Measurements from ENCODE around the gene FGF21. TPM values are rescaled to one million over a fixed set of nuclear protein-coding genes. Genes with fewer than 3 reads are reported as not detected.
A peak's percentile ranks its signal among the peaks of the same experiment; 100 is the strongest.

The FGF21 gene
- polyA plus RNA-seq, 1 of the 3 experiments (the other 2 are of a cell fraction), result not detected

DNA sequence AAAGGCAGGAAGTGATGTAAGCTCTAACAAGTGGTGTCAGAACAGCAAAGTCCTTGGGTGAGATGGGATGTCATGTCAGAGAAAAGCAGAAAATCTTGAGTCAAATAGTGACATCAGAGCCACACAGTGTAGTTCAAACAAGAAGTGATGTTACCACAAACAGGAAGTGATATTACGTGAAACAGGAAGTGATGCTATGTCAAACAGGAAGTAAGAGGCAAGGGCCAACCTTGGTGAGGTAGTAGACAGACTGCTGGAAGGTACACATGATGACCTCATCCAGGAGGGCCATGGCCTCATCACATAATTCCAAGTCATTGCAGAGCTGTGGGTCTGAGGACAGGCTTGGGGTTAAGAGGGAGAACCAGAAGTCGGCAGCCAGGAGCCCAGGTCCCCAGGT lies 28.8 kb upstream of the FGF21 start:
- WGBS (ENCODE audit: low lambda C conversion rate), result 100% methylated on average over 1 of the region's 2 CpGs
- Histone ChIP-seq H3K9ac (no peak overlapping the region), H2AFZ (ENCODE audit: low read depth) (no peak overlapping the region), H4K20me1 (ENCODE audit: insufficient read depth) (no peaks in the 10 kb centered on the region), H3K4me1 (ENCODE audit: control insufficient read depth in 1 of 2, insufficient read depth in 2 of 2, low read depth in 1 of 2, low read length in 1 of 2) (peaks cover 0 to 11% of the 10 kb centered on the region in 2 experiments; a peak in 3 of 4 replicates), H3K27me3 (ENCODE audit: insufficient read depth) (no peaks in the 10 kb centered on the region), H3K4me3 (ENCODE audit: low read depth in 2 of 2, low read length in 1 of 2) (no peak overlapping the region), H3K9me2 (no peaks in the 10 kb centered on the region), H3K9me3 (no peaks in the 10 kb centered on the region), H3K27ac (ENCODE audit: low read depth in 2 of 2, low read length in 1 of 2) (no peak overlapping the region), H3K4me2 (no peak overlapping the region), H3F3A (replicated peaks; ENCODE audit: insufficient read depth) (peaks cover 13% of the 10 kb centered on the region), H3K36me3 (replicated peaks in 1 of 2; ENCODE audit: control insufficient read depth in 1 of 2, insufficient read depth in 2 of 2, low read length in 1 of 2) (no peaks in the 10 kb centered on the region), H3K79me2 (ENCODE audit: insufficient read depth) (no peaks in the 10 kb centered on the region)
- ChIA-PET CTCF (interaction anchor here (1.6 kb wide), 1 partner anchor 51 kb away, joined by 4 read pairs; no protein-coding TSS in a partner anchor), POLR2A (interaction anchor here (0.6 kb wide), 1 partner anchor 51 kb away, joined by 3 read pairs; no protein-coding TSS in a partner anchor)
- DNase-seq, result no peak
- TF ChIP-seq GABPA (IDR thresholded peaks at IDR 0.05; ENCODE audit: low read depth), result peak; percentile 64
- TF ChIP-seq, protein P1, sequence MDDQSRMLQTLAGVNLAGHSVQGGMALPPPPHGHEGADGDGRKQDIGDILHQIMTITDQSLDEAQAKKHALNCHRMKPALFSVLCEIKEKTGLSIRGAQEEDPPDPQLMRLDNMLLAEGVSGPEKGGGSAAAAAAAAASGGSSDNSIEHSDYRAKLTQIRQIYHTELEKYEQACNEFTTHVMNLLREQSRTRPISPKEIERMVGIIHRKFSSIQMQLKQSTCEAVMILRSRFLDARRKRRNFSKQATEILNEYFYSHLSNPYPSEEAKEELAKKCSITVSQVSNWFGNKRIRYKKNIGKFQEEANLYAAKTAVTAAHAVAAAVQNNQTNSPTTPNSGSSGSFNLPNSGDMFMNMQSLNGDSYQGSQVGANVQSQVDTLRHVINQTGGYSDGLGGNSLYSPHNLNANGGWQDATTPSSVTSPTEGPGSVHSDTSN (IDR thresholded peaks at IDR 0.05), result no peak

GRCh38 chr19:48728911-48729664 lies 26.2 kb upstream of the FGF21 start:
- no peaks in the 10 kb centered on the region for H3K9me3 ChIP-seq
- POLR2A ChIA-PET, result no interaction called here
- no peak for DNase-seq
- TF ChIP-seq, protein P1 (IDR thresholded peaks at IDR 0.05), result no peak
- no peak for TF ChIP-seq USF2 (IDR thresholded peaks at IDR 0.05; ENCODE audit: borderline replicate concordance, low read depth, low read length)
- TF ChIP-seq GATA2 (CRISPR knock-in tag; IDR thresholded peaks at IDR 0.05), result no peak
- no peak for TF ChIP-seq MEF2A (IDR thresholded peaks at IDR 0.05; ENCODE audit: borderline replicate concordance, low read depth)
- TF ChIP-seq YY1 (IDR thresholded peaks at IDR 0.05; ENCODE audit: low read depth), result no peak
- no peak for TF ChIP-seq TAF1 (IDR thresholded peaks at IDR 0.05; ENCODE audit: borderline replicate concordance, low read depth, low read length)
- no peak for TF ChIP-seq USF1 (IDR thresholded peaks at IDR 0.05; ENCODE audit: borderline replicate concordance, low read depth)
- no peak for TF ChIP-seq EZH2phosphoT487 (IDR thresholded peaks at IDR 0.05; ENCODE audit: borderline replicate concordance, low read depth)
- TF ChIP-seq TEAD4 (IDR thresholded peaks at IDR 0.05; ENCODE audit: borderline replicate concordance, insufficient read depth), result no peak
- no peak for TF ChIP-seq POLR2AphosphoS5 (IDR thresholded peaks at IDR 0.05; ENCODE audit: low read depth, low read length)
- TF ChIP-seq NFIC (IDR thresholded peaks at IDR 0.05; ENCODE audit: borderline replicate concordance), result no peak
- no peak for TF ChIP-seq RCOR1 (IDR thresholded peaks at IDR 0.05; ENCODE audit: low read length)
- no peak for TF ChIP-seq RAD21 (IDR thresholded peaks at IDR 0.05; ENCODE audit: low read length)
- no peak for TF ChIP-seq MXI1 (IDR thresholded peaks at IDR 0.05; ENCODE audit: low read depth, low read length)
- no peak for TF ChIP-seq RXRA (IDR thresholded peaks at IDR 0.05; ENCODE audit: borderline replicate concordance, low read depth)
- no peaks in the 10 kb centered on the region for H3K36me3 ChIP-seq (replicated peaks in 1 of 2; ENCODE audit: control insufficient read depth in 1 of 2, insufficient read depth in 2 of 2, low read length in 1 of 2)
- no peak overlapping the region for H3K27ac ChIP-seq (ENCODE audit: low read depth in 2 of 2, low read length in 1 of 2)
- CTCF ChIA-PET, result interaction anchor here (0.8 to 1.3 kb wide), 2 partner anchors 53 to 83 kb away, joined by 3 to 4 read pairs; partner anchors contain the start of gene CA11
- H3F3A ChIP-seq (replicated peaks; ENCODE audit: insufficient read depth), result peaks cover 13% of the 10 kb centered on the region
- H2AFZ ChIP-seq (ENCODE audit: low read depth), result no peak overlapping the region
- H3K79me2 ChIP-seq (ENCODE audit: insufficient read depth), result no peaks in the 10 kb centered on the region
- H3K27me3 ChIP-seq (ENCODE audit: insufficient read depth), result no peaks in the 10 kb centered on the region
- H3K4me1 ChIP-seq (ENCODE audit: control insufficient read depth in 1 of 2, insufficient read depth in 2 of 2, low read depth in 1 of 2, low read length in 1 of 2), result peaks cover 0 to 11% of the 10 kb centered on the region in 2 experiments; a peak in 3 of 4 replicates
- no peak overlapping the region for H3K9ac ChIP-seq
- no peak overlapping the region for H3K4me3 ChIP-seq (ENCODE audit: low read depth in 2 of 2, low read length in 1 of 2)
- H4K20me1 ChIP-seq (ENCODE audit: insufficient read depth), result no peaks in the 10 kb centered on the region
- H3K4me2 ChIP-seq, result no peak overlapping the region
- no peaks in the 10 kb centered on the region for H3K9me2 ChIP-seq
- 93% methylated on average over 44 of the region's 77 CpGs for WGBS (ENCODE audit: low lambda C conversion rate)

Data from SK-N-SH (cell line).